ENCODE measurements around the gene HEATR5B. TPM values are rescaled to one million over a fixed set of nuclear protein-coding genes. Genes with fewer than 3 reads are reported as not detected.

Gene HEATR5B
- total and polyA plus RNA-seq, 4 donors, result 6.5 to 54.9 (median 16.1) TPM

- Histone ChIP-seq H3K27ac (ENCODE audit: low read depth in 1 of 2, low read length in 1 of 2) (peak within 1 kb of the TSS; percentile 97 to 99), H3K4me3 (peak within 1 kb of the TSS; percentile 97), H3K4me1 (ENCODE audit: control insufficient read depth in 5 of 5, insufficient read depth in 5 of 5, low read length in 5 of 5) (peaks cover 0 to 20% (median 9%) of the 10 kb centered on the region in 5 donors), H3K9ac (ENCODE audit: insufficient read depth in 1 of 2, low read length in 2 of 2) (peak within 1 kb of the TSS; percentile 55 to 84), H3K9me3 (ENCODE audit: control insufficient read depth in 4 of 4, insufficient read depth in 3 of 4, low read length in 3 of 4) (no peaks in the 10 kb centered on the region), H3K27me3 (ENCODE audit: control insufficient read depth in 3 of 3, insufficient read depth in 3 of 3, low read length in 2 of 3) (no peaks in the 10 kb centered on the region), H3K36me3 (ENCODE audit: control insufficient read depth in 4 of 4, insufficient read depth in 4 of 4, low read length in 4 of 4) (no peaks in the 10 kb centered on the region)
- ATAC-seq (ENCODE audit: insufficient read depth, low FRiP score) (peak; percentile 100), DNase-seq (peak; percentile 97 to 99 (median 98))
- 0 to 1% methylated on average over 61 to 91 of the region's 91 CpGs for WGBS, 2 donors
- TF ChIP-seq, protein P1, sequence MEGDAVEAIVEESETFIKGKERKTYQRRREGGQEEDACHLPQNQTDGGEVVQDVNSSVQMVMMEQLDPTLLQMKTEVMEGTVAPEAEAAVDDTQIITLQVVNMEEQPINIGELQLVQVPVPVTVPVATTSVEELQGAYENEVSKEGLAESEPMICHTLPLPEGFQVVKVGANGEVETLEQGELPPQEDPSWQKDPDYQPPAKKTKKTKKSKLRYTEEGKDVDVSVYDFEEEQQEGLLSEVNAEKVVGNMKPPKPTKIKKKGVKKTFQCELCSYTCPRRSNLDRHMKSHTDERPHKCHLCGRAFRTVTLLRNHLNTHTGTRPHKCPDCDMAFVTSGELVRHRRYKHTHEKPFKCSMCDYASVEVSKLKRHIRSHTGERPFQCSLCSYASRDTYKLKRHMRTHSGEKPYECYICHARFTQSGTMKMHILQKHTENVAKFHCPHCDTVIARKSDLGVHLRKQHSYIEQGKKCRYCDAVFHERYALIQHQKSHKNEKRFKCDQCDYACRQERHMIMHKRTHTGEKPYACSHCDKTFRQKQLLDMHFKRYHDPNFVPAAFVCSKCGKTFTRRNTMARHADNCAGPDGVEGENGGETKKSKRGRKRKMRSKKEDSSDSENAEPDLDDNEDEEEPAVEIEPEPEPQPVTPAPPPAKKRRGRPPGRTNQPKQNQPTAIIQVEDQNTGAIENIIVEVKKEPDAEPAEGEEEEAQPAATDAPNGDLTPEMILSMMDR (IDR thresholded peaks at IDR 0.05; ENCODE audit: control extremely low read depth, extremely low read depth), result no peak
These were observed 117.6 kb downstream of the HEATR5B start, which contains the start of gene STRN for GRCh38 chr2:36966370-36967235. TSS of gene STRN (minus strand) at chr2:36966536. CDS start at chr2:36966463, 73 bp downstream.

GRCh38 chr2:36965751-36966369 is 118.3 kb downstream of the HEATR5B start:
- H3K9ac ChIP-seq (ENCODE audit: insufficient read depth in 1 of 2, low read length in 2 of 2), result peak overlapping the region in 1 of 2 donors; percentile 40
- TF ChIP-seq, protein P1 (IDR thresholded peaks at IDR 0.05; ENCODE audit: control extremely low read depth, extremely low read depth), result no peak
- no peaks in the 10 kb centered on the region for H3K36me3 ChIP-seq (ENCODE audit: control insufficient read depth in 4 of 4, insufficient read depth in 4 of 4, low read length in 4 of 4)
- peaks cover 0 to 20% (median 9%) of the 10 kb centered on the region in 5 donors for H3K4me1 ChIP-seq (ENCODE audit: control insufficient read depth in 5 of 5, insufficient read depth in 5 of 5, low read length in 5 of 5)
- no peaks in the 10 kb centered on the region for H3K27me3 ChIP-seq (ENCODE audit: control insufficient read depth in 3 of 3, insufficient read depth in 3 of 3, low read length in 2 of 3)
- WGBS, 2 donors, result 0 to 1% methylated on average over 37 to 42 of the region's 42 CpGs
- peak overlapping the region; percentile 97 for H3K4me3 ChIP-seq
- no peaks in the 10 kb centered on the region for H3K9me3 ChIP-seq (ENCODE audit: control insufficient read depth in 4 of 4, insufficient read depth in 3 of 4, low read length in 3 of 4)
- ATAC-seq (ENCODE audit: insufficient read depth, low FRiP score) (peak; percentile 9), DNase-seq (peak; percentile 61 to 74 (median 73))
- H3K27ac ChIP-seq (ENCODE audit: low read depth in 1 of 2, low read length in 1 of 2), result peak overlapping the region; percentile 92 to 97

- WGBS, 2 donors, result 37 to 39% methylated on average over 2 of the region's 2 CpGs
- ATAC-seq (ENCODE audit: insufficient read depth, low FRiP score), result no peak
- Histone ChIP-seq H3K27ac (ENCODE audit: low read depth in 1 of 2, low read length in 1 of 2) (peak overlapping the region in 1 of 2 donors; percentile 97), H3K4me1 (ENCODE audit: control insufficient read depth in 5 of 5, insufficient read depth in 5 of 5, low read length in 5 of 5) (peaks cover 0 to 20% (median 10%) of the 10 kb centered on the region in 5 donors), H3K9ac (ENCODE audit: insufficient read depth in 1 of 2, low read length in 2 of 2) (peak overlapping the region in 1 of 2 donors; percentile 58), H3K4me3 (no peak overlapping the region), H3K36me3 (ENCODE audit: control insufficient read depth in 4 of 4, insufficient read depth in 4 of 4, low read length in 4 of 4) (no peaks in the 10 kb centered on the region), H3K27me3 (ENCODE audit: control insufficient read depth in 3 of 3, insufficient read depth in 3 of 3, low read length in 2 of 3) (no peaks in the 10 kb centered on the region), H3K9me3 (ENCODE audit: control insufficient read depth in 4 of 4, insufficient read depth in 3 of 4, low read length in 3 of 4) (no peaks in the 10 kb centered on the region)
- peak in 2 of 3 donors; percentile 38 to 44 for DNase-seq
- TF ChIP-seq, protein P1 (IDR thresholded peaks at IDR 0.05; ENCODE audit: control extremely low read depth, extremely low read depth), result no peak
These were observed 119.0 kb downstream of the HEATR5B start for GRCh38 chr2:36965206-36965605.

Measured in lung (tissue), 12 donors.